HG03064 (cell line): ENCODE results near the gene IL37.
"Not testable (repeated sequence)": the region's sequence is repeated elsewhere in the genome, so short reads cannot be mapped to it uniquely, and the experiment has no call there.

Experiments
- ATAC-seq: cut with Tn5 transposase; IDR thresholded peaks from one replicate; pipeline ENCODE4 v1.9.1; 2021; ENCODE audit warnings: low read depth; ENCODE audit not compliant: unreplicated experiment

Gene IL37

GRCh38 chr2:112887964-112888749 is 22.8 kb upstream of the IL37 start:
- no peak for ATAC-seq

- no peak for ATAC-seq
These were observed 21.0 kb upstream of the IL37 start for GRCh38 chr2:112889976-112890375.

GRCh38 chr2:112891385-112891831 is 19.6 kb upstream of the IL37 start:
- ATAC-seq, result no peak

- ATAC-seq, result no peak
These were observed 17.2 kb upstream of the IL37 start for GRCh38 chr2:112893752-112894151.

GRCh38 chr2:112896909-112897623 is 13.9 kb upstream of the IL37 start:
- no peak for ATAC-seq

DNA sequence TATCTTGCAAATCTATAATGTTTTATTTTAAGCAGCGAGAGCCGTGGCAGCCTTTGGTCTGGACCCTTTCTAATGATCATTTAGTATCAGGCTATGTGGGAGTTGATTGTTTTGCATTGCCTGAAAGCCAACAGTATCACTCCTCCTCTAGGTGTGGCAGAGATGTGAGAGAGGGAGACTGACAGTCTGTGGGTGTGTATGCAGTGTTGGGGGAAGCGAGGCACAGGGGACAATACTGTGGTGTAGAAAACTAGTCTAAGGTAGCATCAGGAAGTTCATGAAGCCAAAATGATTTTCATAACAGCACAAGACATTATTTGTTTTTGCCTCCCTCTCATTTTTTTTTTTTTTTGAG is 13.4 kb upstream of the IL37 start:
- ATAC-seq, result no peak

DNA sequence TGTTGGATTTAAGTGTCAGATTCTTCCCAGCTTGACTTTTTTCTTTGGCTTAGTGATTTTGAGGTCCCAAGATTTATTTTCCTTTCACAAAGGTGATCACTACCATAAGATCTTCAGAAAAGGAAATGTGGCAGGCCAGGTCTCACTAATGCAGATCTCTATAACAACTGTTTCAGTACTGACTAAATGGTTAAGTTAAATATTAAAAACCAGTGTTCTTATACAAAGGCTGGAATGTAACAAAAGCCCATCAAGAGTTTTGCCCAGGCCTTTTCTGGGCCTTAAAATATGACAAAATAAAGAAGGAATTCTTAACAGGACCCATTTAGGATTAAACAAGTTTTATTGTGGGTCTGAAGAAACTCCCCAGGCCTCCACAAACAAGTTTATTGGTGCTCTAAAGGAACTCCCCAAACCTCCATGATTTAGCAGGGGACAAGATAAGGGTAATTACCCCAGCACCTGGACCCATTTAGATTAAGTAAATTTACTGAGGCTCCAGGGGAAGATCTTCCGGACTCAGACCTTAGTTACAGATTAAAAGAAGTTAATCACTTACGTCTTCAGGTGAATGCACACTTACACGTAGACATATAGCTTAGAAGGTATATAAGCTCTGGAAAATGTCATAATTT is 9.4 kb upstream of the IL37 start:
- ATAC-seq, result not testable (repeated sequence)

- ATAC-seq, result no peak
These were observed 8.1 kb upstream of the IL37 start for GRCh38 chr2:112902816-112903215.

DNA sequence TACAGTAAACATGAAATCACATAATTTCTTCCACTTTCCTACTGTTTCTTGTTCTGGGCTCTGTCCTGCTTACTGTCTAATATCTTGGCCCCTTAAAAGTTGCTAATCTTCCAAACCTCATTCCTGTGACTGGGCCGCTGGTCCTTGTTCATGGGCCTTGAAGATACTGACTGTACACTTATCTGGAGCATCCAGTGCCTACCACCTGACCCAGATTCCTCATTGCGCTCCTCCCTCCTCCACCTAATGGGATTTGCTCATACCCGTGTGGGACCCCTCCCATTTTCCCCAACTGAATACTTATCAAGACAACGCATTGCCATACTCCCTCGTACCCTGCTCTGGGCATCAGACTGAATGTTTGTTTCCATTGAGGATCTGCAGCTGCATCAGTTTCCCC is 6.1 kb upstream of the IL37 start:
- no peak for ATAC-seq

GRCh38 chr2:112906276-112906675 is 4.7 kb upstream of the IL37 start:
- ATAC-seq, result no peak

DNA sequence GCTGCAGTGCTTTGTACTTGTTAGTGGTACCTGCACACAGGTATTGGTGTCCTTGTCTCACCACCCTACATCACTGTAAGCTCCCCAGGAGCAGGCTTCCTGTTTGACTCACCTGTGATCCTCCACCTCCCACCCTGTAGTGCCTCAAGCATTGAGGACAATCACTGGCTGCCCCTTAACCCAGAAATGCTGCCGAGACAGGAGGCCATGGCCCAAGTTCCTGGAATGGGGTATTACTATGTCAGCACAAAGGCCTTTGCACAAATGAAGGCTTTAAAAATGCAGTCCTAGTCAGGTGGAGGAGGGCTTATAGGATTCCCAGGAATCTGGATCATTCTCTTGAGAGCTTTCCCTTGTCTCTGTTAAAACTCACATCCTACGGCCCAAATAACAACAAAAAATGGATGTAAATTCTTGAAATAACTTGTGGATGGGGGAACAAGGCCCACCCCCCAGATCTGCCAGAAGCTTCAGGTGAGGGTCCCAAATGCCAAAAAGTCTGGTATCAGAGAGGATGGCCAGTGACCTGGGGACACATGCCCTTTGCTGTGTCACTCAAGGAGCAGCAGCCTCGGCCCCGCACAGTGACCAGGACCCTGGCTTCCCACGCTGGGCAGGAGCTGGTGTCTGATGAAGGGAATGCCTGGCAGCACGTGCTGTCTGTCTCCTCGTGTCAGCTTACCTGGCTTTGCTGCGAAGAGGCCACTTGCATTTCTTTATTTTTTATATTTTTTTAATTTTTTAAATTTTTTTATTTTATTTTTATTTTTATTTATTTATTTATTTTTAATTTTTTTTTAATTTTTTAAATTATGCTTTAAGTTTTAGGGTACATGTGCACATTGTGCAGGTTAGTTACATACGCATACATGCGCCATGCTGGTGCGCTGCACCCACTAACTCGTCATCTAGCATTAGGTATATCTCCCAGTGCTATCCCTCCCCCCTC is 3.7 kb upstream of the IL37 start:
- no peak for ATAC-seq

- not testable (repeated sequence) for ATAC-seq
These were observed 2.4 kb upstream of the IL37 start for GRCh38 chr2:112908559-112908958.

DNA sequence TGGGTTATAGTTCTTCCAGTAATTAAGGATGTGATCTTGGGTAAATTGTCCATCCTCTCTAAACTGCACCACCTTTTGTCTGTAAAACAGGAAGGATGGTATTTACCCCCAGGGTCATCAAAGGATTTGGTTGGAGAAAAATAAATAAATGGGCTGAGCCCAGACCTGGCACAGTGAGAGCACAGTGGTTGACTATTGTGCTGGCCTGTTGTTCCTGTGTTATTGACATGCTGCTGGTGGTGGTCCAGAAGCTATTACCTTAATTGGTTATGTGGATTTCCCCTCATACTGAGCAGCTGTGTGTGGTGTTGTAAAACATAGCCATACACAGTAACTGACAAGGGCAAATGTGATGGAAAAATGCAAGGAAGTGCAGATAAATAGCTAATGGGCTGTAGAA is 746 bp upstream of the IL37 start:
- no peak for ATAC-seq

DNA sequence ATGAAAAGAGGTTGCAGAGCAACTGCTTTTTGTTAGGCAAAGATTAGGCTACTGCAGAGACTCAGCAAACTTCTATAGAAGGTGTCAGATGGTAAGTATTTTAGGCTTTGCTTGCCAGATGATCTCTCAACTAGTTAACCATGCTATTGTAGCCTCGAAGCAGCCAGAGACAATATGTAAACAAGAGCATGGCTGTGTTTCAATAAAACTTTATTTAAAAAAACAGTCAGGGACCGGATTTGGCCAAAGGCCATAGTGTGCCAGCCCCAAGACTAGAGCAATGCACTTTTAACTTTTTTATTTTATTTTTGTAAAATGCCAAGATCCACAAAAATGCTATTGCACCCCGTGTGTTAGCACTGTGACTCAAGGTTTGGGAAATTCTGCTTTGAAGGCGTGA is 1.4 kb downstream of the IL37 start:
- ATAC-seq, result no peak

- no peak for ATAC-seq
These were observed 4.6 kb downstream of the IL37 start for GRCh38 chr2:112915300-112916144.

DNA sequence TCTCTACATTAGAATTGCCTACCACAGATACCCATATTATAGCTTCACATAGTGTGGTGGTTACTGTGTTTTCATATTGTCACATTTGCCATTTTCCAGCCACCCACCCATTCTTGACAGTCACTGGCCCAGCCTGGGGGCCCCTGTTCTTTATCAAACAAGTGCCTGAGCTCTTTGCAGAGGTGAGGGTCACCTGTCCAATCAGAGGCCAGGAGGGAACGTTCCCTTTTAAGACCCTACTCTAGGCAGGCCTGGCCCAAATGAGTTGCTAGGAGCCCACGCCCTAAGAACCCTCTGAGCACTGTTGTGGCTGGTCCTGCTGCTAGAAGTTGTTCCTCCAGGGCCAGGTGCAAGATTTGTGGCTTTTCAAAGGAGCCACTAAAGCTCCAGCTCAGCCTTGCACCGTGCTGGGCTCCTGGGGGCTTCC is 5.2 kb downstream of the IL37 start:
- ATAC-seq, result no peak

DNA sequence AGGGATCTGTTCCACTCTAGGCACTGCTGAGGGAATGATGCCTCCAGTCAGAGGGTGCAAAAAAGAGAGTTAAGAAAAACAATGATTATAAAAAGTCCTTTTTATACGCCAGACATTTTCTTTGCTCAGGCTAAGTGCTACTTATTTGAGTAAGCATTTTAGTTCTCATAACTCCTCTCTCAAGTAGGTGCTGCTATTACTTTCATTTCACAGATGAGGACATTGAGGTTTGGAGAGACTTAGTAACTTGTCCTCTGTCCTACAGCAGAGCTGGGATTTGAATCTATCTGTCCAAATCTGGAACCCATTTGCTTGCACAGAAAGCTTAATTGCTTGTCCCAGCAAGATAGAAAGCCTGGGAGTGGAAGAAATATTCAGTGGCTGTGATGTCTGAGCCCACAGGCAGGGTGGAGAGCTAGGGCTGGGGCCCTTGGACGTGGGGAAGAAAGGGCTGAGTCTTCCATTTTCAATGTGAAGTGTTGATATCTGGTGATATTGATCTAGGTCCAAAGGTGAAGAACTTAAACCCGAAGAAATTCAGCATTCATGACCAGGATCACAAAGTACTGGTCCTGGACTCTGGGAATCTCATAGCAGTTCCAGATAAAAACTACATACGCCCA is 5.8 kb downstream of the IL37 start:
- ATAC-seq, result no peak

DNA sequence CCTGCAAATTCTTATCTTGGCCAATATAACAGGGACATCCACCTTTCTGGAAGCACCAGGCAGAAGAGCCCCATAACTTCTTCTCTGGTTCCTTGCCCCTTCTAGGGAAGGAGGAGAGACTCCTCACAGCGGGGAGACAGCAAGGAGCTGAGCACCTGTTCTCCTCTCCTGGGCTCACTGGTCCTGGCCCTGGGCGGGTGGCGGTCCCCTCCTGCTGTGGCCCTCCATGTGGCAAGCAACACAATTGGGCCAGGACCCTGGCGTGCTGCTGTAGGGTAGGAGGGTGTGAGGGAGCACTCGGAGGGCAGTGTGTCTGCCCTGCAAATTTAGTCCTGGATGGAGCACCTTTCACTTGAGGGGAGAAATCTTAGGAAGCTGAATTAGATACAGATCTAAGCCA is 6.9 kb downstream of the IL37 start:
- no peak for ATAC-seq

DNA sequence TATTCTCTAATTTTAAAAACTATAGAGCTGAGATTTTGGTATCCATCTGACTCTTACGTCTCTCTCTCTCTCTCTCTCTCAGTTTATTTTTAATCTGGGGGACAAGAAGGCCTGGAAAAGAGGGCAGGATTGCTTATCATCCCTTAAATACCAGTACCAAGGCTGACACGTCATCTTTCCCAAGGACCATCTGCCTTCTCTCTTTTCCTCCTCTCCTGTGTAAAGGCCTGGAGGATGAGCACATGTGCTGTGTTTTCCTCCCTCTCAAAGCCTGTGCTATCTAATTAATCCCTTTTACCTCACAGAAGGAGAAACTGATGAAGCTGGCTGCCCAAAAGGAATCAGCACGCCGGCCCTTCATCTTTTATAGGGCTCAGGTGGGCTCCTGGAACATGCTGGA is 7.3 kb downstream of the IL37 start:
- ATAC-seq, result no peak
